DMS114 treated with DMSO at 0.1 percent for 48 hours (cell line): Measurements from ENCODE around the gene TM4SF20.

ENCODE experiments used
- DNase-seq: peaks from one replicate; lab custom pipeline; 2025; ENCODE audit not compliant: unreplicated experiment; lab: John Stamatoyannopoulos, UW

Gene TM4SF20

DNA sequence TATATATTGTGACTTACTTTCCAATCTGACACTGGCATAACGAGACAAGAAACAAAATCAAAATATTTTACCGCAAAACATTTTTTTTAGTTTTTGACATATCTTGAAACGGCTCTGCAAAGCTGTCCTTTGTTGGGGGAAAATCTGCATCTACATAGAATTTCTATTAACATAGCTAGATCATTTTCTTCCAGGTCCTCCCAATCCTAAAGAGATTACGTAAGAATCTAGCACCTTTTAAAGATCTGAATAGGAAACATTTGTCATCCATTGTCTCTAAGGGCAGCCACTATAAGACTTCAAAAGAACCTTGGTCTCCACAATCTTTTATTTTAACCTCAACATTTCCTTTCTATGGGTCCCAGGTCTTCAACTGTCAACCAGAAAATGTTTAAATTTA lies 55.3 kb downstream of the TM4SF20 start:
- DNase-seq: no peak

GRCh38 chr2:227322530-227323205 lies 56.4 kb downstream of the TM4SF20 start:
- DNase-seq: no peak

DNA sequence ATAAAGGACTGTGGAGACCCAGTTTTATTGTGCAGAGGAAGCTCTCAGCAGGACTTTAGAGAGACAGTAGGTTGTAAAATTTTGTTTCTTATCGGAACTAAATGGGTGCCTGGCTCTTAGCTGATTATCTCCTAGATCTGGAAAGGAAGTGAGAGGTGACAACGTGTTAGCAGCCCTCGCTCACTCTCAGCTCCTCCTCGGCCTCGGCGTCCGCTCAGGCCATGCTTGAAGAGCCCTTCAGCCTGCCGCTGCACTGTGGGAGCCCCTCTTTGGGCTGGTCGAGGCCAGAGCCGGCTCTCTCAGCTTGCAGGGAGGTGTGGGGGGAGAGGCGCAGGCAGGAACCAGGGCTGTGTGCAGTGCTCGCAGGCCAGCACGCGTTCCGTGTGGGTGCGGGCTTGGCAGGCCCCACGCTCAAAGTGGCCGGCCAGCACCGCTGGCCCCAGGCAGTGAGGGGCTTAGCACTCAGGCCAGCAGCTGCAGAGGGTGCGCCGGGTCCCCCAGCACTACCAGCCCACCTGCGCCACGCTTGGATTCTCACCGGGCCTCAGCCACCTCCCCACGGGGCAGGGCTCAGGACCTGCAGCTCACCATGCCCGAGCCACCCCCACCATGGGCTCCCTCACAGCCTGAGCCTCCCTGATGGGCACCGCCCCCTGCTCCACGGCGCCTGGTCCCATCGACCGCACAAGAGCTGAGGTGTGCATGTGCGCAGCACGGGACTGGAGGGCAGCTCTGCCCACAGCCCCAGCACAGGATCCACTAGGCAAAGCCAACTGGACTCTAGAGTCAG lies 58.6 kb downstream of the TM4SF20 start:
- DNase-seq: no peak

GRCh38 chr2:227317834-227318233 lies 61.3 kb downstream of the TM4SF20 start:
- no peak for DNase-seq

GRCh38 chr2:227313310-227313709 lies 65.8 kb downstream of the TM4SF20 start:
- no peak for DNase-seq

GRCh38 chr2:227312579-227312978 lies 66.5 kb downstream of the TM4SF20 start:
- DNase-seq: no peak
